Embryonic facial prominence (tissue), 1 donor: ENCODE data around the gene KAZN.
"Not testable (repeated sequence)": the region's sequence is repeated elsewhere in the genome, so short reads cannot be mapped to it uniquely, and the experiment has no call there.

Experiments
- DNase-seq: peaks from one replicate; pipeline ENCODE4 v3.0.0-alpha.2; 2016; ENCODE audit errors: extremely low spot score

The KAZN gene

DNA sequence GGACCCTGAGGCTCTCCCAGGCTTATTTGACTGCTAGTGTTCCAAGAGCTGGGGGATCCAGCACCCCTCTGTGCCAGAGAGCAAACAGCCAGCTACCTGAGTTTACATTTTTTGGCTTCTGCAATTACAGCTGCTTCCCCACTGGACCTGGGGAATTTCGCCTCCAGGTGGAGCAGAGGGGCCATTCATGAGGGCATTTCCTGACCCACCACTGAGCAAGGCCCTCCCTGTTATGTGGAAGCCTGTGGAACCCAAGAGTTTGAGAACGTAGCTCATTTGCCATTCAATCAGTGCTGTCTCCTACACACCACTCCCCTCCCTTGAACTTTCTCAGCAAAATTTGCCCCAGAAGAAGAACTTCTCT, 512.4 kb downstream of the KAZN start:
- no peak for DNase-seq

DNA sequence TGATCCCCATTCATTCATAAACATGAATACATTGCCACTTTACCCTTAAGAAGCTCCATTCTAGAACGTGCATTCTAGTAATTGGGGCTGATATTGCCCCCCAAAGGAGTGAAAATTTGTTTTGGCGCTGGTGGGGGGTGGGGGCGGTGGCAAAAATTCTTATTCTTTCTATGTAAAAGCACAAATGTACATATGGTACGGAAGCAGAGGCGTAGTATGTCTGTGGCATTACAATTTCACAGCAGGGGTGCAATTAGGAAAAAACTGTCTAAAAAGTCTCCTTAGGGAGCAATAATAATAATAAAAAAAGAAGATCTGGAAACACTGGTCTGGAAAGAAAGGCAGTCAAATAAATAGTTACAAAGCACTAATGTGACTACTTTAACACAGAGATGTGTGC, 514.7 kb downstream of the KAZN start:
- no peak for DNase-seq

DNA sequence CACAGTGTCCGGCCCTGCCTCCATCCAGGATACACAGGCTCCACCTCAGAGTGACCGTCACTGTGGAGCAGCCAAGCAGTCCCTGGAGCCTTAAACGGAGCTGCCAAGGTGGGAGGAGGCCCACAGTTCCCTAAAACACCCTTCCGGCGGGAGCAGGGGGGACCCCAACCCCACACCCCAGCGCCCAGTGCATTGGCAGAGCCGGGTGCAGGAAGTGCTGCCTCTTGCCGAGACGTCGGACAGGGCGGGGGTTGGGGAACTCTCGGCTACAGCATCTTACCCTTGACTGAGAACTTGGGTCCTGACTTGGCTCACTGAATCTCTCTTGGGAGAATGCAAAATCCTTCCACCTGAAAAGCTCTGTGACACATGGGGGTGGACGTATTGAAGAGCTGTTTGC, 516.4 kb downstream of the KAZN start:
- DNase-seq = no peak

DNA sequence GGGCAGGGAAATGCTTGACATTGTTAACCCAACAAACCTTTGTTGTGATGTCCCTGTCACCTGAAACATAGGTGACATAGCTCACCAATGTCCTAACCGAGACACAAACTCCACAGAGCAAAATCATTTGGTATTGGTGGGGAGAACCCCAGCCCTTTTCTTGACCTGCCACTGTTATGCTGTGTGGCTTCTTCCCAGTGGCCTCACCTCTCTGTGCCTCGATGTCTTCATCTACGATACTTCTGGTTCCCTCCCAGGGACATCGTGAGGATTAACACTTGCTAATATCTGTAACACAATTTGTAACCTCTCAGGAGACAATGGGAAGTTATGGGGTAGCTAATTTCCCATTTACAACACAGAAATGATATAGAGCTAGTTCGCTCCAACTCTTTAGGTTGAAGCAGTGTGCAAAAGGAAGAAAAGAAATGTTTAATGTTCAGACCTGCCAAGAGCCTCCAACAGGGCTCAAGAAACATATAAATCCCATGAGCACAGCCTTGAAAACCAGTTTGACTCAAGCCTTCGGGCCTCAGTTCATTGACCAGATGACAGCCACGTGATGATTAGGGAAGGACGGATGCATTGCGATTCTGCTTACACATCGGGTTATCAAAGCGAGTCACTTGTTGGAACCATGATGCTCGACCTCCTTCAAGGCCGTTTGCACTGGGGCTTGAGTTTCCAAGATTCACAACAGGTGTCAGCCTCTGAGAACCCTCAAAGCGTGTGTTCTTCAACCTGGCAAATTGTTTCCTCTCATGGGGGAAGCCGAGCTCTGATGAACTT, 517.3 kb downstream of the KAZN start:
- DNase-seq = no peak

DNA sequence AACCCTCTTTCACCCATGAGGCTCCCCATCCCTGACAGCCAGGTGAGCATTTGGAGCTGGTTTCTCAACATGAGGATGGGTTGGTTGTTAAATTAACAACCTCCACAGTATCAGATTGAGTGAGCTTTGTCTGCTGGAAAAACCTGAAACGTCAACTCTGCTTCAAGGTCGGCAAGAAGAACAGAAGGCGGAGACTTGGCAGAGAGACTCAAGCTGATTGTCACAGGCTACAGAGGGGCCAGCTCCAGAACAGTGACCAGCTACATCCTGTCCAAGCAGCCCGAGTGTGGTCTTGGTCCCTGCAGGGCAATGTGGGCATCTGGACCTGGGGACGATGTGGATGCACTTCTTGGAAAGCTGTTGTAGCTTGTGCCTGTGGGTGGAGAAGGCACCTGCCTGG, 518.5 kb downstream of the KAZN start:
- DNase-seq = no peak

DNA sequence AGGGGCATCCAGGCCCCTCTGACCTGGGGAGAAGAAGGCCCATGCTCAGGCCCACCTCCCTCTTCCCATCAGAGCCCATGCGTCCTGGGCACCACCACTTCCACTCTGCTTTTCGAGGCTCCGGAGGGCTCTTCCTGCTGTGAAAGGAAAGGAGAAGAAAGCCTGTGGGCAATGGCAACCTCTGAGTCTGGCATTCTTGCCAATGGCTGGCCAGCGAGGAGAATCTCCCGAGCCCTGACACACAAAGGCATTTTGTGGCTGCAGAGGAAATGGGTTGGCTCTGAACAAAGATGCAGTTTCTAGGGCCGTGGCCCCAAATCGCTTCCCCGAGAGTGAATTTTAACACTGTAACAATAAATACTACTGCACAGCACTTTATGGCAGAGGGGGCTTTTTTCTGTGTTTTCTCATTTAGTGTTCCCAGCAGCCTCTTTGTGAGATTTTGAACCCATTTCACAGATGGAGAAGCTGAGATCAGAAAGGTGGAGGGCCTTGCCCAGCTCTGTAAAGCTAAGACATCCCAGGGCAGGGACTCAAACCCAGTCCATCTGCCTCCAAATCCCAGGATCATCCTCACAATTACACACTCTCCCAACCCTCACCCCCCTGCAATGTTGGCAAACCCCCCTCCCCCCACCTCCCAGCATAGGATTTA, 519.3 kb downstream of the KAZN start:
- DNase-seq = no peak

DNA sequence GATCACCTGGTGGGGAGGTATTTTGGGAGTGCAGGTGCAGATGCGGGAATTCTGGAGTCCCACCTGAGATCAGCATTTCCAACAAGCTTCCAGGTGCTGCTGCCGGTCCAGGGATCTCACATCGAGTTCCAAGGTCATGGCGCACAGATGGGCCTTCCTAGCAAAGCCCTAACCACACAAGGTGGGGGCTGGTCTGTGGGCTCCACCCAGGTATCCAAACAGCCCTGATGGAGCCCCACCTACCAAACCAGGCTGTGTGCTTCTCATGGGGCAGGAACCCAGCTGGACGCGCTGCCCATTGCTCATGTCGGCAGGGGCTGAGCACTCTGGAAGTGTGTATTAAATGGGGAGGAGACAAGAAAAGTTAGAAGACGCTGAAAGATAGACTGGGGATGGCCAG, 520.1 kb downstream of the KAZN start:
- DNase-seq = no peak

DNA sequence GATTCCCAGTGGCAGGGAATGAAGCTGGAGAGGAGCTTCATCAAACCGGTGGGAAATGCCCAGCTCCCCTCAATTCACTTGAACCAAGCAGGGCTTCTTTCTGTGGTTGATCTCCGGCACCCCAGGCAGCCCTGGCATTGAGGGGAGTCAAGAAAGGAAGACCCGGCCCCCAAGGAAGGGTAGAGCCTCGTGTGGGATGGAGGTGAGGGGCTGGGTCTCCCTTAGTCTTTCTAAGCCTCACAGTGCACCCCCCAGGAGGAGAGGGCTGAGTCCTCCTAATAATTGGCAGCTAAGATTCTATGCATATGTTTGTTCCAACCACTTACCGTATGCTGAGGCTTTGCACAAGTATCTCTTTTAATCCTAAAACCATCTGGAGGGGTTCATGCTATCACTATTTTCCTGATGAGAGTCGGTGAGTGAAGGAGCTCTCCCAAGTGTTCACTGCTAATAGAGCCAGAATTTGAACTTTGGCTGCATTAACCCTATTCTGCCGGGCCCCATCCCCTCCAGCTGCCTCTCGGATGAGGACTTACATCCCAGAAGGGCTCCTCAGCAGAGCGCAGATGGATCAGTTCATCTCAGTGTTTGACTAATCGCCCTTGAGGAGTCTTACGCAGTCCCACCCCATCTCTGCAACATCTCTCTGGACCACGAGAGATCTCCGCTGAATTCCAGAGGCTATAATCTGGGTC, 521.9 kb downstream of the KAZN start:
- DNase-seq = no peak

DNA sequence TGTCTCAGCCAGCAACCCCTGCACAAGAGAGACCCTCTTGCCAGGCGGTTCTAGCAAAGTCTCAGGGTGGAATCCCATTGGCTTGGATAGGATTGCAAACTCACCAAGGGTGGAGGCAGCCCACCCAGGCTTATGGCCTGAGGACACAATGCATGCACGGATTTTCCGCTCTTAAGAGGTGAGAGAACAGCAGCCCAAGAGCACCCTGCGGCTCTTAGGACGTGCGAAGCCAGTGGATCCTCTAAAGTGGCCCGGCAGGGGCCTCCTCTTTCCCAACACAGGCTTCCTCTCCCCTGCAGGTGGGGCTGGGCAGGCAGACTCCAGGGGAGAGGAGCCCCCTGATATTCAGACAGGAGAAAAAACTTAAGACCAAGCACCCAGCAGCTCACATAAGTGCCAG, 523.8 kb downstream of the KAZN start:
- DNase-seq = no peak

DNA sequence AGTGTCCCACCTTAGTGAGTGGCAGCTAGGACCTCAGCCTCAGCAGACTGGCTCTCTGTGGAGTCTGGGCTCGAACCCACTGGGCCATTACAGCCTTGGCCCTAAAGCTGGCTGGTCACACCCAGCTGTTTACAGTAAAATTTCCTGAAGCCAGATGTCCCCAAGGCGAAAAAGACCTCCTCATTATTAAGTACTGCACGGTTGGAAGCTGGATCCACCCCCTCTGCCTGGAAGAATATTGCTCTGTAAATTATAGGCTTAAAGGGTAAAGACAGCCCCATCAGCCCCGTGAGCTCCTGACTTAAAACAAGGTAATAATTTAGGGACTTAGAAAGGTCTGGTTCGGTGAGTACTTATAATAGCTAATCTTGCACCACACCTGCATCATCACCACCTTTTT, 524.8 kb downstream of the KAZN start:
- no peak for DNase-seq

DNA sequence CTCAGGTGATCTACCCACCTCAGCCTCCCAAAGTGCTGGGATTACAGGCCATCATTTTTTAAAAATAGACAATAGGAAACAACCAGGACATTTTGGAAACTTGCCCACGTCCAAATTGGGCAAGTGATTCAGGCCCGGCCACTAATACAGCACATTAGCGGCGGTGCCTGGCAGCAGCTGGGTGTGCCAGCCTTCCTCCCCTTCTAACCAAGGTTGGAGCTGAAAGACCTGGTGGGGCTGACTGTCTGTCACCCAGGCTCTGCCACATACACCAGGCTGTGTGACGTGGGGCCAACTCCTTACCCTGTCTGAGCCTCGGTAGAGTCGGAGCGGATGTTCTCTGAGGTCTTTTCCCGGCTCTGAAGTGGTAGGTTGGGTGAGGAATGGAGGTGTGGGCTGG, 525.4 kb downstream of the KAZN start:
- DNase-seq = no peak

DNA sequence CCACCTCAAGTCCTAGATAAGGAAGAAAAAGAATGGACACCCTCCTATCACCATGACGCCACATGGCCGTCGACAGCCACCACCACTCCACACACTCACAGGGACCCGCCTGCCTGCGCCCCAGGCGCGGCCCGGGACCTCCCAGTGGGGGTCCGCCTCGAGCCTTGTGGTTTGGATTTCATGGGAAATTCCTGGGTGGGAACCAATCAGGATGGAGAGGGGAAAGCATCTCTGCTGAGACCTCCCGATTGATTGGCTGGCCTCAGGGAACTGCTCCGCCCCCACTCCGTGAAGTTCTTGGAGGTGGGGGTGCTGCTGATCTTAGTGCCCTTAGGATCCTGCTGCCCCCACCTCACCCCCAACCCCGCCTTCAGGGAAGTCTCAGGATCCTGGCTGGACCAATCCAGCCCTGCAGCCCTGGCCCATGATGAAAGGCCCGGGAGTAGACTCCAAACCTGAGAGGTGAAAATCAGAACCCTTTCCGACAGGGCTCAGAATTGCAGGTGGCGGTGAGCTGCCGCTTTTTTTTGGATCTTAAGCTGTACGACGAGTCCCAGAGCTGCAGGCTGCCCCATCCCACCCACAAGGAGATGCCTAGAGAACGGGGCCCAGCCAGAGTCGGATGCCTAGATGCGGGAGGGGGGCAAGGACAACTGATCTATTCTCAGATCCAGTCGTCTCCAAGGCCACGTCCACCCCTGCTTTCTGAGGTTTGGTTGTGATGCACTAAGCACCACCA, 526.0 kb downstream of the KAZN start:
- DNase-seq = no peak

DNA sequence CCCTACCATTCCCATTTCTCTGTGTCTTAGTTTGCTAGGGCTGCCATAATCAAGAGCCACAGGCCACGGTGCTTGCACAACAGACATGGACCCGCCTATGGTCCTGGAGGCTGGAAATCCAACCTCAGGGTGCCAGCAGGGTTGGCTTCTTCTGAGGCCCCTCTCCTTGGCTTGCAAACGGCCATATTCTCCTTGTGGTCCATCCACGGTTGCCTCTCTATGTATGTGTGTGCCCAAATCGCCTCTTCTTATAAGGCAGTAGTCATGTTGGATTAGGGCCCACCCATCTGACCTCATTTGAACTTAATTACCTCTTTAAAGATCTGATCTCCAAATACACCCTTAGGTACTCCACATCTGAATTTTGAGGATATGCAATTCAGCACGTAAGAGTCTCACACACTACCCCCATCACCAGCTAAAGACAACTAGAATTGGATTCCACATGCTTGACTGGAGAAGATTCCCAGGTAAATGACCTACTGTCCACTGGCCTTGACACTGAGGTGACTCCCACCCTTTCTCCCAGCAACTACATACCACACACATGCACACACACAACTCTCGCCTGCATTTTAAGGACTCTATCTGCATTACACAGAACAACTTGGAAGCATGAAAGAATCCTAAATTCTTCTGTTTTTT, 526.7 kb downstream of the KAZN start:
- no peak for DNase-seq

DNA sequence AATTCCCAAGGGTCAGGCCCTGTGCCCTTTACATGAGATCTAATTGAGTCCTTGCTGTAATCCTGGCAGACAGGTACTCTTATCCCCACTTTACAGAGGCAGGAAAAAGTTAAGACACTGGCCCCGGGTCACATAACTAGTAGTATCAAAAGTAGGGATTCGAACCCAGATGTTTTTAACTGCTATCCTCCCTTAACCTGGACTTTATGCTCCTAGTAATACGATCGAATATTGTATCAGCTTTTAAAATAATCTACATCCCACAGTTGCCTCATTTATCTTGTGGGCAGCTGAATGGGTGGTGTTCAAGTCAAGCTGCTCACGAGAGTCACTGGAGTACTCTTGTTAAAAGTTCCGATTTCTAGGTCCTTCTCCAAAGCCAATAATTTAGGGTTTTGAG, 529.6 kb downstream of the KAZN start:
- DNase-seq = no peak

DNA sequence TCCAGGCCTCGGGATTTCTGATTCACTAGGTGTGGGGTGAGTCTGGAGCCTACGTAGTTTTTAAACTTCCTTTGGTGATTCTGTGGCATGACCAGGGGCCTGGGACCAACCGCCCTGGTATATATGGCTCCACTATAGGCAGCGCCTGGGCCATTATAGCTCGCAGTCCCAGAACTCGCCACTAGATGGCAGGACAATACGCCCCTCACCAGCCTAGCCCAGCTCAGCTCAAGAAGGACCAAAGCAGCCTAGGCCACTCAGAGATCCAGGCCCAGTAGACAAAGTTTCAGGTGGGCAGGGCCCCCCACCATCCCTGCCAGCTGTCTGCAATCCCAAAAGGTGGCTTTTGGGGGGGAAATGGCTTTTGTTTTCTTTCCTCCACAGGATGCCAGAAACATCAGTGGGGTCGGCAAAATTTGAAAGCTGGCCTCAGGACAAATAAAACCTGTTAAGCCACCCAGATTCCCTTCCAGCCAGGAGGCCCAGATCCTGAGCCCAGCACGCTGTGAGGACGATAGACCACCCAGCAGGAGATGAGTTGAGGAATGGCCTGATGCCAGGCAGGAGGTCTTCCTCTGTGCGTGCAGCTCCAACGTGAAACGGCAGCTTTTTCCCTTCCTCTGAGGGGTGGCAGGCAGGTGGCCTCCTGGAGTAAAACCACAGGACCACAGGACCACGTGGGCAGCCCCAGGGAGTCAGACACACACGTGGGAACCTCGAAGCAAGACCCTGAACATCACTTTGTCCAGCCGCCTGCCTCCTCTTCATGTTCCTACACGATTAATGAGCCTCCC, 530.2 kb downstream of the KAZN start:
- peak; percentile 45 for DNase-seq

DNA sequence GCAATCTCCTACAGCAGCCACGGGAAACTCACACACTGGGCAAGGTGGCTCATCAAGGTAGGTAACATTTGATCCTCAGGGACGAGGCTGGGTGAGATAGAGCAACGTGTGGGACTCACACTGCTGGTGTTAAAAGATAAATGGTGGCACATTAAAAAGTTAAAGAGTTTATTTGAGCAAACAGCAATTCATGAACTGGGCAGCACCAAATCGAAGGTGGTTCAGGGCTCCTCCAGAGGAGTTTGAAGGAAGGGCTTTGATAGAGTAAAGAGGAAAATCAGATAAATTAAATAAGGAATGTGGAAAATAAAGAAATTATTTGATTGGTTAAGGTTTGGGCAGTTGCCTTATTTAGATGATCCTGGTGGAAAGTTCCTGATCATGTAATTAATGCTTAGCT, 531.5 kb downstream of the KAZN start:
- DNase-seq = no peak

DNA sequence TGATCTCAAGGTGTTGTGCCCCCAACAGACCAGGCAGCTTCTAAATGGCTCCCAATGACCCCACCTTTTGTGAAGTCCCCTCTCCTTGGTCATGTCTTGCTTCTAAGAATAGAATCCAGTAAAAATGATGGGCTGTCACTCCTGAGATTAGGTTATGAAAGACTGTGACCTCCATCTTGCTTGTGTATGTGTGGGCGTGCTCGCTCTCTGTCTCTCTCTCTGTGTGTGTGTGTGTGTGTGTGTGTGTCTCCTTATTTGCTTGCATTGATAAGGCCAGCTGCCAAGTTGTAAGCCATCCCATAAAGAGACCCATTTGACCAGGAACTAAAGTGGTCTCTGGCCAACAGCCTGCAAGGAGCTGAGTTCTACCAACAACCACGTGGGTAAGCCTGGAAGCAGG, 532.1 kb downstream of the KAZN start:
- no peak for DNase-seq

DNA sequence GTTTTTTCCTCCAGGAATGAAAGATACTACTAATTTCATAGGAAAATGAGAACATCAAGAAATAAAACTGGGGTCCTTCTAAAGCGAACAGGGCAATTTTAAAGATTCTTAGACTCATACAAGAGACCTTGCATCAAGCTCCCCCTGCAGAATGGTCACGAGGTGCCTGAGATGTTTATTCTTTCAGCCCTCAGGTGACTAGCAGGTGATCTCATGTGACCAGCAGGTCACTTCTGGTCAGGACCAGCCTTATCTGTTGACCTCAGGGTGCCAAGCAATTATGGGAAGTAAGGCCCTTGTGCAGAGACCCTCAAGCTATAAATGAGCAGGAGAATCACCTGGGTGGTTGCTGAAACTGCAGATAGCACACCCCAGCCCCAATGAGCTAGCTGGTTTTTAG, 534.5 kb downstream of the KAZN start:
- DNase-seq = no peak

DNA sequence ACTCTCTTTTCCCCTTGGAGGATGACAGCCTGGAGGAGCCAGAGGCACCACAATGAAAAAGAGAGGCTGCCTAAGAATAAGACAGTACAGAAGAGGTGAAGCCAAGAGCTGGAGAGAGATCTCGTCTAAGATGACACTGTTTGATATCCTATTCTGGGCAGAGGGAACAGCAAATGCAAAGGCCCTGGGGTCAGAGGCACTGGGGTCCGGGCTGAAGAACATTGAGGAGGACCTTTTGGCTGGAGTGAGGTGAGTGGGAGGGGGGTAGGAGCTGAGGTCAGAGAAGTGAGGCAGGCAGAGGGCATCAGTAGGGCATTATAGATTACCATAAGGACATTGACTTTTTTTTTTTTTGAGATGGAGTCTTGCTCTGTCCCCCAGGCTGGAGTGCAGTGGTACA, 535.8 kb downstream of the KAZN start:
- no peak for DNase-seq

DNA sequence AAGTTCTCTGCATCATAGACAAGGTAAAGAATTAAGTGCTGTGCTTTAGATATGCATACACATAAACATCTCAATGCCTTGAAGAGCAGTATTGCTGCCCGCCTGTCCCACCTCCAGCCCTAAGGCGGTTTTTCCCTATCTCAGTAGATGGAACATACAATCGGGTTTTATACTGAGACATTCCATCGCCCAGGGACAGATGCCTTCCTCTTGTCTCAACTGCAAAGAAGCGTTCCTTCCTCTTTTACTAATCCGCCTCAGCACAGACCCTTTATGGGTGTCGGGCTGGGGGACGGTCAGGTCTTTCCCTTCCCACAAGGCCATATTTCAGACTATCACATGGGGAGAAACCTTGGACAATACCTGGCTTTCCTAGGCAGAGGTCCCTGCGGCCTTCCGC, 537.1 kb downstream of the KAZN start:
- DNase-seq = not testable (repeated sequence)

DNA sequence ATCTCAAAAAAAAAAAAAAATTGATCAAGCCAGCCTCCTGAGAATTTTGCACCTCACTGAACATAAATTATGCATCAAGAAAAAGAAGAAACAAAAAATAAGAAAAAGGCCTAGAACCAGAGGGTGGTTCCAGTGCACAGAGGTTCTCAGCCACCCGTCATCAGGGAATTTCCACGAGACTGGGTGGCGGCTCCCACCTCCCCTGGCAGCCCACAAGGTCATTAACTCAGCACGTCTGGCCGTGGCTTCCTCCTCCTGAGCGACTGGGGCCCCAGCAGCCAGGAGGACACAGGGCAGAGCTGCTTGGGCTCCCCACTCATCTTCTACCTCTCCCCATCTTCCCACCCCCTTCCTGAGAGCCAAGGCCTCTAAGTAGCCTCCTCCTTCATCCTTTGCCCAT, 539.3 kb downstream of the KAZN start:
- no peak for DNase-seq
